ENCODE results near the gene B3GAT3.

B3GAT3 gene

GRCh38 chr11:62603776-62604299 is 17.9 kb downstream of the B3GAT3 start:
- no peak overlapping the region for H3K4me3 ChIP-seq (ENCODE audit: control insufficient read depth, low read depth, low read length)
- TF ChIP-seq CTCF (IDR thresholded peaks at IDR 0.05; ENCODE audit: control insufficient read depth, insufficient read depth, low read depth, low read length, missing control alignments): no peak
- no peak for DNase-seq (ENCODE audit: low read depth)

- no peak for DNase-seq (ENCODE audit: low read depth)
- TF ChIP-seq CTCF (IDR thresholded peaks at IDR 0.05; ENCODE audit: control insufficient read depth, insufficient read depth, low read depth, low read length, missing control alignments): no peak
- H3K4me3 ChIP-seq (ENCODE audit: control insufficient read depth, low read depth, low read length): peak overlapping the region; percentile 88
Measured at GRCh38 chr11:62603072-62603408, 18.7 kb downstream of the B3GAT3 start.

GRCh38 chr11:62602141-62603071 is 19.4 kb downstream of the B3GAT3 start:
- no peak for DNase-seq (ENCODE audit: low read depth)
- peak overlapping the region; percentile 88 for H3K4me3 ChIP-seq (ENCODE audit: control insufficient read depth, low read depth, low read length)
- peak; percentile 14 for TF ChIP-seq CTCF (IDR thresholded peaks at IDR 0.05; ENCODE audit: control insufficient read depth, insufficient read depth, low read depth, low read length, missing control alignments)

- peak; percentile 90 for DNase-seq (ENCODE audit: low read depth)
- TF ChIP-seq CTCF (IDR thresholded peaks at IDR 0.05; ENCODE audit: control insufficient read depth, insufficient read depth, low read depth, low read length, missing control alignments): no peak
Measured at GRCh38 chr11:62601372-62602140, 20.2 kb downstream of the B3GAT3 start, which contains the start of gene MTA2. Gene MTA2, minus strand, starts transcription at chr11:62601865. Its CDS starts 415 bp downstream, at chr11:62601450.

GRCh38 chr11:62601122-62601371 is 20.7 kb downstream of the B3GAT3 start:
- DNase-seq (ENCODE audit: low read depth): no peak
- H3K4me3 ChIP-seq (ENCODE audit: control insufficient read depth, low read depth, low read length): peak overlapping the region; percentile 88
- TF ChIP-seq CTCF (IDR thresholded peaks at IDR 0.05; ENCODE audit: control insufficient read depth, insufficient read depth, low read depth, low read length, missing control alignments): no peak

More at GRCh38 chr11:62601372-62602140, 20.2 kb downstream of the B3GAT3 start, which contains the start of gene MTA2:
- H3K4me3 ChIP-seq (ENCODE audit: control insufficient read depth, low read depth, low read length): peak within 1 kb of the TSS; percentile 88

GRCh38 chr11:62600367-62601121 is 21.2 kb downstream of the B3GAT3 start:
- TF ChIP-seq CTCF (IDR thresholded peaks at IDR 0.05; ENCODE audit: control insufficient read depth, insufficient read depth, low read depth, low read length, missing control alignments): no peak
- peak overlapping the region; percentile 88 for H3K4me3 ChIP-seq (ENCODE audit: control insufficient read depth, low read depth, low read length)
- DNase-seq (ENCODE audit: low read depth): no peak

Data from AG09309 (cell line).